Astrocyte of the hippocampus (primary cell): ENCODE measurements around the gene GDE1.

ENCODE experiments used
- DNase-seq: peaks from one replicate; pipeline ENCODE4 v3.0.0; 2011; ENCODE audit warnings: low read depth, low spot score

The GDE1 gene

DNA sequence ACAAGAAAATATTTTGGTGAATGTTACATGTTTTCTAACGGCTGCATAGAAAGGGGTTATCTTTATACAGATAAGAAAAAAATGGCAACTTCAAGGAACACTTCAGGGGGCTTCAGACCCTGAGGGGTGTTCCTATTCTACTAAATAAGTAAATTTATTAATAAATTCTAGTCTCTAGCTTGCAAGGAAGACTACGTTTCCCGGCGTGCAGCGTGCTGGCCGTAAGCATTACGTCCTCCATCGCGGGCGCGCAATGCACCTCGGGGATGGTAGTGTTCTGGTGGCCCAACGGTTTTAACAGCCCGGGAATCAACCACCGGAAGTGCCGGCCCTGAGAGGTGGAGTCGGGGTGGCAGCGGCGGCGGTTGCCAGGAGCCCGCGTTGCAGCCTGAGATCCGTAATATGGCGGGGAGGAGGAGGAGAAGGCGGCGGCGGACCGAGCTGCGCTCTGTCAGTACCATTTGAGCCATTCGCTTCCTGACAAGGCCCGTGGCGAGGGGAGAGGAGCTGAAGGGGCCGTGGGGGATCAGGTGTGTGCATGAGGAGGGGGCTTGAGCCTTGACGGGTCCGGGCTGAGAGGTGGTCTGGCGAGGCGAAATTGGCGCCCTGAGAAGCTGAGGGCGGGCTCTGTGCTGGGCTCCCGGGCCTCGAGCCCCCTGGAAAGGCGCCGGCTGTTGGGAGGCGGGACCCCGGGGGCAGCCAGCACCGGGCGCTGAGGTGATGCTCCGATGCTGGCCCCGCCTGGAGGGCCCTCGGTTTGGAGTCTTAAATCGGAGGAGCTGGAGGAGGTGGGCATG, 1.9 kb upstream of the GDE1 start, which contains the start of gene CCP110:
CCP110 (plus strand) TSS at position 384 of the 797 bp plus-strand sequence. CDS start 3,940 bp downstream, outside the sequence.
- DNase-seq: peak; percentile 98

DNA sequence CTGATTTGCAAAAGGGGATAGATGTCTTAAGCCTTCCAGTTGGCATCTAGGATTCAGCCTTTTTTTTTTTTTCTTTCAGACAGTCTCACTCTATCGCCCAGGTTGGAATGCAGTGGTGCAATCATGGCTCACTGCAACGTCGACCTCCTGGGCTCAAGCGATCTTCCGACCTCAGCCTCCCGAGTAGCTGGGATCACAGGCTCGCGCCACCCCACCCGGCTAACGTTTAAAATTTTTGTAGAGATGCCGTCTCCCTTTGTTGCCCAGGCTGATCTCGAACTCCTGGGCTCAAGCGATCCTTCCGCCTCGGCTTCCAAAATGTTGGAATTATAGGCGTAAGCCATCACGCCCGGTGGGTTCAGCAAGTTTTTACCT, 1.3 kb upstream of the GDE1 start:
- DNase-seq: no peak

DNA sequence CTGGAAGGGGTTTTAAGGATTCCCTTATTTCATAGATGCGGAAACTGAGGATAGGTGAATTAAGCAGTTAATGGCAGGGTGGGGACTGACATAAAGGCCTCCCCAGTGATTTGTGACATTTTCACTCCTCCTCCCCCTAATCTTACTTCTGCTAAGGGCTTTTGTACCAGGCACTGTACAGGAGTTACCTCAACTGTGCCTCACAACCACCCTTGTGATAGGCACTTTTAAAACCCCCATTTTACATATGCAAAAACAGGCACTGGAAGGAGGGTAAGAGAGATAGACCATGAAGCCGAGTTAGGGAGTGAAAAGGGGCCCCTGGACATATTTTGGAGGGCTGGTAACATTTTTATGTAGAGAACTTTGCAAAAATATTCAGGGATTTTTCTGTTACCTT, 862 bp upstream of the GDE1 start:
- no peak for DNase-seq

DNA sequence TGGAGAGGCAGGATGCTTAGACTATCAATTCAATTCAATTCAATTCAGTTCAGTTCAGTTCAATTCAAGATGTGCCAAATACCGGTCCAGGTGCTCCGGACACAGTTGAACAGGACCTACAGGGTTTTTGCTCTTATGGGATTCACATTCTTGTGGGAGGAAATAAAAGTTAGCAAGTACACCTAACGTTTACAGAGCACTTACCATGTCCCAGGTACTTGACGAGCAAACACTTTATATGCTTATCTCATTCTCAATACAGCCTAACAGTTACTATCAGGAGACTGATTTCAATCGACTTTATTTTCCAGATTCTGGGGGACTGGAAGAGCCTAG, 467 bp upstream of the GDE1 start:
- DNase-seq: no peak

DNA sequence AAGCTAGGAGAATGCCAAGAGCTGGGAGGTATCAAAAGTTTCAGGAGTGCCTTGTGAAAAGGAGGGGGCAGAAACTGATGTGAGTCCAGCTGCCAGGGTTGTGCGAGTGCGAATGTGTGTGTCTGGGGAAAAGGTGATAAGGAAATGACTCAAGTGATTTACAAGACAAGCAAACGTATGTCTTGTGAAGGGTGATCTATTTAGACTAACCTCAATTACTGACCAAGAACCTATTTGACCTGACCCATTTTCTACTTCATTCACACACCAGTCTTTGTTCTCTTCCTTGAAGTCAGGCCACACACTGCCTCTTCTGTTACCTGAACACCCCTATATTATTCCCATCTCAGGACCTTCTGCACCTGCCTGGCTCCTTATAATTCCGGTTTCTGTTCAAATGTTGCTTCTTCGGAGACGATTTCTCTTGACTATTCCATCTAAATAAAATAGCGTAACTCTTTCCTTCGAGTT, 1.0 kb downstream of the GDE1 start:
- peak; percentile 12 for DNase-seq

DNA sequence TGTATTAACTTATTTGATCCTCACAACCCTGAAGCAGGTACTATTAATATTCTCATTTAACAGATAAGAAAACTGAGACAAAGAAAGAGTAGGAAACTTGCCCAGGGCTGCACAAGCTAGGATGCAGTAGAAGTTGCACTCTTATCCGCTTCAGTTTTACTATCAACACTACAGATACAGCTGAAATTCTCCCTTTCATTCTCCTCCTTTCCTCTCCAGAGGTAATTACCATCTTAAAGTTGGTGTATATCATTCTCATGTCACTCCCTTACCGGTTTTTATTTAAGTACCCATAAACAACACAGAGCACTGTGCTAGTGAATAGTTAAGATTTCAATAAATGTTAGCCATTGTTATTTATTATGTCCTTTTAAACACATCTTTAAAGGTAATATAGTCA, 3.5 kb downstream of the GDE1 start:
- no peak for DNase-seq

DNA sequence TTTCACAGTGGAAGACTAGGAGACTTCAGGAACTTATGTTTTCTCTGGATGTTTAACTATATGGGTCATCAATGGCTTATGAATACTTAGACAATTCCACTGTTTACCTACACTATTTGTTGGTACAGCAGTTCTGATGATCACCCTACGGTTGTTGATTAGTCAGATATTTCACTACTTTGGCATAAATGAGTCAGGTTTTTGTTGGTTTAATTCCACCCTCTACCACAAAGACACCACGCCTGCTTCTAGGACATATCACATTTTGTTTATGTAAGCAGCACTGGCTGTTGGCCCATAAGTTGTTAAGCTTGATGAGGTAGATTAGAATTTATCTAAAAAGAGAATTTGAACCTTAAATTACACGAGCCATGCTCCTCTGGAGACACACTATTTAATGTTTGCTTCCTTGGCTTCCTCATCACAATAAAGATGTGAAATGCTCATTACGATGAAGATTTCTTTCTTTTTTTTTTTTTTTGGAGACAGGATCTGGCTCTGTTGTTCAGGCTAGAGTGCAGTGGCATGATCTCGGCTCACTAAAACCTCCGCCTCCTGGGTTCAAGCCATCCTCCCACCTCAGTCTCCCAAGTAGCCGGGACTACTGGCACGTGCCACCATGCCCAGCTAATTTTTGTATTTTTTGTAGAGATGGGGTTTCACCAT, 4.3 kb downstream of the GDE1 start:
- peak; percentile 56 for DNase-seq

DNA sequence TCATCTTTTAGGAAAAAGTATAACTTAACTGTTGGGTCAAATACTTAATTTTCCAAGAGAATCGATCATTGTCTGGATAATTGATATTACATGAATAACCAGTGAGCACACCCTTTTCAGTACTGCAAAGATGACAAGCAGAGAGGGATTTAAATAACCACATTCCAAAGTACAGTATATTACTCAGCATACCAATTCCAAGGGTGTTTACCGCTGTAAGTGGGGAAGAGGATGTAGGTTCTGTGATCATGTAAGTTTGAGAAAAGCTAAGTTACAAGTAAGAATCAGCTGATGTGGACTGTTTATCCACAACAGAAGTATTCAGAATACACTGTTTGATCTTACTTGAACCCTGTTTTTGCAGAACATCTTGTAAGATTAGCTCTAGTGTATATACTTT, 6.1 kb downstream of the GDE1 start:
- DNase-seq: no peak

DNA sequence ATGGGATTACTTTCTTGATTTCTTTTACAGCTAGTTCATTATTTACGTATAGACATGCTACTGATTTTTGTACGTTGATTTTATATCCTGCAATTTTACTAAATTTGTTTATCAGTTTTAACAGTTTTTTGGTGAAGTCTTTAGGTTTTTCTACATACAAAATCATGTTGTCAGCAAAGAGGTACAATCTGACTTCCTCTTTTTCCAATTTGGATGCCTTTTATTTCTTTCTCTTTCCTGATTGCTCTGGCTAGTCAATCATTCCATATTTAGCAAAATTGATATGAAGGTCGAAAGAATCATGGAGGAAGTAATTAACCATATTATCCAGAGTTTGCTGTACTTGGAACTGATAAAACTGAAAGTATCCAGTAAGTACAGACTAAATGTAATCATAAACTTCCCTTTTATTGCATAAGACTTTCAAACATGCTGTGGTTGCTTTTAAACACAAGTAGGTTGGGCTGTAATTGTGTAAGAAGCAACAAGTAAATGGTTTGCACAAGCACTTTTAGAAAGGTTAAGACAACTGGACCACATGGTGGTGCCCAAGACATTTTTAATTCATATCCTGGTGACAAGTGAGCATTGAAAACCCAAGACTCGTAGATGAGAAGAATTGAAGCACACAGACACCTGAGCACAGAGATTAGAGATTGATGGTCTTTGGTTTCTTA, 8.4 kb downstream of the GDE1 start:
- no peak for DNase-seq

DNA sequence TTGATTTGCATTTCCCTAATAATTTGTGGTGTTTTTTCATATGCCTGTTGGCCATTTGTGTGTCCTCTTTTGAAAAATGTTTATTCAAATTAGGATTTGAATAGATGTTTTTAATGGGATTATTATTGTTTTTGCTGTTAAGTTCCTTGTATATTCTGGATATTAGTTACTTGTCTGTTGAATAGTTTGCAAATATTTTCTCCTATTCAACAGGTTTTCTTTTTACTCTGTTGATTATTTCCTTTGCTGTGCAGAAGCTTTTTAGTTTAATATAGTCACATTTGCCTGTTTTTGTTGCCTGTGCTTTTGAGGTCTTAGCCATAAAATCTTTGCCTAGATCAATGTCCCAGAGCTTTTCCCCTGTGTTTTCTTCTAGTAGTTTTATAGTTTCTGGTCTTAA, 9.6 kb downstream of the GDE1 start:
- DNase-seq: no peak

DNA sequence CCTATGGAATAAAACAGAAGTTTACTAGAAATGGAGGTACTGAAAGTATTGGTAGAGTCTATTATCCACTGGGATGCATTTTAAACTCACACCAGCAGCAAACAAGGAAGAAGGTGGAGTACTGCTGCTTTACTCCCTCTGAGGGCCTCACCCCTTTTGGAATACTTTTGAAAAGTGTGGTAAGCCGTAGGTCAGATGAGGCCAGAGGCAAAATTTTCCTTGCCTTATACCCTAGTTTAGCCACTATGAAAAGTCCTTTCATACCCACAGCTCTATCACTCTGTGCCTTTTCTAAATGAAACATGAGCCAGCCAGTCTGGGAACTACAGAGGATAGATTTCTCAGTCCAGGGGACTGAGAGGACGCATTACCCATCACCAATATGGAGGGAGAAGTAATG, 14.0 kb downstream of the GDE1 start:
- DNase-seq: no peak

DNA sequence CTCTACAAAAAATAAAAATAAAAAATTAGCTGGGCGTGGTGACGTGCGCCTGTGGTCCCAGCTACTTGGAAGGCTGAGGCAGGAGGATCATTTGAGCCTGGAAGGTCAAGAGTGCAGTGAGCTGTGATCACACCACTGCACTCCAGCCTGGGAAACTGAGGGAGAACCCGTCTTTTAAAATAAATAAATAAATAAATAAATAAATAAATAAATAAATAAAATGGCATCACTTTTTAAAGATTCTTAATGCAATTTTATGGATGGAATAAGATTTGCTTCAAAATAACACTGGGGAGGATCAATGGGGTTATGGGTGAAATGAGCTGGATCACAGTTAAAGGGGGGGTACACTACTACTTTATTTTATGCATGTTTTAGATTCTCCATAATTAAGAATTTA, 14.9 kb downstream of the GDE1 start:
- DNase-seq: no peak

DNA sequence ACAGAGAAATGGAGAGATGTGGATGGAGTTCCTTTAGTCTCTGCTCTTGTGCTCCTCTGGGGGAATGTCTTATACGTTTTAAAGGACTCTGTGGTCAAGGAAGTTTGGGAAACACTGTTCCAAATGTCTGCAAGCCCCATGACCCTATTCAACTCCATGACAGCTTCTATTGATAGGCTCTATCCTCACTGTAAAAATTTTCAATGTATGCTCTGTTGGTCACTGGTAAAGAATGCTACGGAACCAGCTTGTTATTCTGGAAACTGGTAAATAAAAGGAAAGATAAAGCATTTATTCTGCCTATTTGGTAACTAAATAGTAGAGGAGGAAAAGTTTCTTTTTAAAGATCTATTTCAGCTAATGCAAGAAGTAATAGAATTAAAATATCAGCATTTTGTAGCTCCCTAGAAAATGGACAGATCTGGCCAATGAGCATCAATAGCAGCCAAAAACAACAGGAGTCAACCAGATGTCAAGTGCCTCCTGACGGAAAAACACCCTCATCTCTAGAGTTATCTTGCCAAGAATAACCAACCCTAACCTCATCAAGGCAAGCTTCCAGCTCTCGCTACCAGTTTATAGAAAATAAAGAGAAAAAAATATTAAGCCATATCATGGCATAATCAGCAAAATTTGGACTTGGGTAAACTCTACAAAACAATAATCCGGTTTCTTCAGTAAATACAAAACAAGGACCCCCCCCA, 16.1 kb downstream of the GDE1 start:
- DNase-seq: peak; percentile 86

DNA sequence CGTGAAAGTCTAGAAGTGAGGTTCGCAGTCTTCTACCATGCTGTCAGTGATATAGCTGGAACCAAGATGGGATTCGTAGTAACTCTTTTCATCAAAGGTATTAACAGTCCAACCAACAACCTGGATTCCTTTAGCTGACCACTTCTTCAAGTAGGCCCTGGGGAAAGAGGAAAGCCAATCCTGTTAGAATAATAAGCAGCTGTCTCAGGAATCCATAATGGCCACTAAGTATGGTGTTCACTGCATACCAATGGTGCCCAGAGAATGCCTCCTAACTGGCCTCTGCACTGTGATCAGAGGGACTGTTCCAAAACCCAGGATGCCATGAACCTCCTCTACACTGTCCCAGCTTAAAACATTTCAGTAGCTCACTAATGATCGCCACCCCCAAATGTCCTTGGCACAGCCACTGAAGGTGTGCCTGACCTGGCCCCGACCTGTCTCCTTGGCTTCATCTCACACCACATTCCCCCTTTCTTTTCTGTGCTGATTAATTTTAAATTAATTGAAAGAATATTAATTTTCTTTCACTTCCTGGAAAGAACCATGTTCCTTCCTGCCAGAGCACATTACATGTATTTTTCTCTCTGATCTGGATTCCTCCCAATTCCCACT, 18.3 kb downstream of the GDE1 start:
- DNase-seq: peak; percentile 27

DNA sequence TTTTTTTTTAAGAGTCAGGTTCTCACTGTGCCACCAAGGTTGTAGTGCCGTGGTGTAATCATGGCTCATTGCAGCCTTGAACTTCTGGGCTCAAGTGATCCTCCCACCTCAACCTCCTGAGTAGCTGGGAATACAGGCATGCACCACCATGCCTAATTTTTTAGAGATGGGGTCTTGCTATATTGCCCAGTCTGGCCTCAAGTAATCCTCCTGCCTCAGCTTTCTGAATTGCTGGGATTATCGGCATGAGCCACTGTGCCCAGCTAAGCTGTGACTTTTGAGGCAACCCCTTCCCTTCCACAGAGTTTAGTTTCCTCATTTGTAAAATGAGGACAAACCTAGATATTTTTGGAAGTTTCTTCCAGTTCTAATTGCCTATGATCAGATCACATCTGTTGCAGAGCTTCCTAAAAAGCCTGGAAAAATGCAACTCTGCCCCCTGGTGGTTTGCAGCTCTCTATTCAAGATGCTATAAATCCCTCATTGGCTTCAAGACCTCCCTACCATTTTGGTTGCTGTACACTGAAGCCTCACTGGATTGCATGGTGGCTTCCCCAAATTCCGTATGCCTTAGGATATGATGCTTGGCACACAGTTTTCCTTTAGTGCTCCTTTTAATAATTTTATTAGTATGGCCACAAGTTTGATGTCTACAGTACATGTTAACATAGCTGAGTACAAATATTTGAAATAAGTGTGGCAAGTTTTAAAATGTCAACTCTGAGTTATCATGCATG, 19.3 kb downstream of the GDE1 start:
- DNase-seq: peak; percentile 84

DNA sequence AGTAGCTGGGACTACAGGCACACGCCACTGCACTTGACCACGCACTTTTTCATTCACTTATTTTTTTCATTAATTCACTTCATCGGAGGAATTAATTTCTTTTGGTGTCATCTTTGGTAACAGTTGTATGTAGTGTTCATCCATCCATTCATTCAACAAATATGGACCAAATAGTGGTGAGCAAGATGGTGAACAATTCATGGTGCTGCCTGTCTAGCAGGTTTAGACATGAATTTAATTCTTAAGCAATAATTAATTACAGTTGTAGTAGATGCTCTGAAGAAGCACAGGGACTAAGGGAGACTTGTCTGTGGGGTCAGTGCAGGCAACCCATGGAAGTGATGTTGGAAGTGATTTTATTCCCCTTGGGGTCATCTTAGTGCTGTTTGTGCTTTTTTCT, 22.4 kb downstream of the GDE1 start:
- no peak for DNase-seq

DNA sequence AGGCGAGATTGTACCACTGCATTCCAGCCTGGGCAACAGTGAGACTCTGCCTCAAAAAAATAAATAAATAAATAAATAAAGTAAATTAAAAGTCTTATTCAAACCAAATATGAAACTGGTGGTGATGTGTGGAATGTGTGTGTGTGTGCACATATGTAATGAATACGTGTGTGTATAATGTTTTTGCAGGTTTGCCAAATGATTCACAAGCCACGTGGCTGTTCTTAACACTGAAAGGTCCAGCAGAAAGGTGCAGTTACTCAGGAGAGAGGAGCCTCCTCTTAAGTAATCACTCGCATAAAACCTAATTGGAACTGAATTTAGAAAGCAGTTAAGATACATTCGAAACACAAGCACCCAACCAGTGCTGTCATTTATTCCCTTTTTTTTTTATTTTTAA, 22.9 kb downstream of the GDE1 start:
- no peak for DNase-seq

DNA sequence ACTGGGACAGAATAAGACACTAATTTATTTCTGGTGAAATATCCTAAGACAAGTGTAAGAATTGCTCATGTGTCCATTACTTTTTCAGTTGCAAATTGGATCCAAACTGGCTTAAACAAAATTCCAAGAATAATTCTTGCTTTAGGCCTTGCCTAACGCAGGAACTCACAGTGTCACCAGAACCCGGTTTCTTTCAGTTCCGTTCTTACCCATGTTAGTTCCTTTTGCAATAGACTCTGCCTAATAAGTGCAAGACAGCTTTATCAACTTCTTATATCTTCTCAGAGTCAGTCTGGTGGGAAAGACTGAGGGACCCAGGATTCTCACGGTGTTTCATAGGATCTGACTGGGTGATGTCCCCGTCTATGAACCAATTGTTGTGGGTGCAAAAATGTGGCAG, 24.7 kb downstream of the GDE1 start:
- no peak for DNase-seq

DNA sequence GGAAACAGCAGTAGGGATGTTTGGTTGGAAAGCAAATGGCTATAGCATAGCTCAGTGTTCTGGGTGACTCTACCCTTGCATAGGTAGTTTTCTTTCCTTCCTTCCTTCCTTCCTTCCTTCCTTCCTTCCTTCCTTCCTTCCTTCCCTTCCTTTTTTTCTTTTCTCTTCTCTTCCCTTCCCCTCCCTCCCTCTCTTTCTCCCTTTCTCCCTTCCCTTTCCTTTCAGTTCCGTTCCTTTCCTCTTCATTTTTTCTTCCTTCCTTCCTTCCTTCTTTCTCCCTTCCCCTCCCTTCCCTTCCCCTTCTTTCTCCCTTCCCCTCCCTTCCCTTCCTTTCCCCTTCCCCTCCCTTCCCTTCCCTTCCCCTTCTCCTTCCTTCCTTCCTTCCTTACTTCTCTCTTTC, 31.3 kb downstream of the GDE1 start:
- DNase-seq: no peak

DNA sequence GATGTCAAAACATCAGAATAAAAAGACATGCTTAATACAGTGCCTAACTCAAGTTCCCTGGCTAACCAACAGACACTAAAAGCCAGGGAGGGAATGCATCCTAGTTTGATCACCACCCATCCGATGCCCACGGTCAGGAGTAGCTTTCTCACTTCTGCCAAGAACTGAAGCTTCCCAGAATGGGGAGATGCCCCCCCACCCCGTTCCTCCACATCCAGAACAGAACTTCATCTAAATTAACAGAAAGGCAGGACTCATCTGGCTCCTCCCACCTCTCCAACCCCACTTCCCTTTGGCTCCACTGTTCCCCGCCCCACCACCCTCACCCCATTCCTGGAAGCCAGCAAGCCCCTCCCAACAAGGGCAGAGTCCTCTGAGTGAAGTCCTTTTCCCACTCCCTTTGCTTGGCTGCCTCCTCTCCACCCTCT, 33.7 kb downstream of the GDE1 start:
- DNase-seq: no peak

DNA sequence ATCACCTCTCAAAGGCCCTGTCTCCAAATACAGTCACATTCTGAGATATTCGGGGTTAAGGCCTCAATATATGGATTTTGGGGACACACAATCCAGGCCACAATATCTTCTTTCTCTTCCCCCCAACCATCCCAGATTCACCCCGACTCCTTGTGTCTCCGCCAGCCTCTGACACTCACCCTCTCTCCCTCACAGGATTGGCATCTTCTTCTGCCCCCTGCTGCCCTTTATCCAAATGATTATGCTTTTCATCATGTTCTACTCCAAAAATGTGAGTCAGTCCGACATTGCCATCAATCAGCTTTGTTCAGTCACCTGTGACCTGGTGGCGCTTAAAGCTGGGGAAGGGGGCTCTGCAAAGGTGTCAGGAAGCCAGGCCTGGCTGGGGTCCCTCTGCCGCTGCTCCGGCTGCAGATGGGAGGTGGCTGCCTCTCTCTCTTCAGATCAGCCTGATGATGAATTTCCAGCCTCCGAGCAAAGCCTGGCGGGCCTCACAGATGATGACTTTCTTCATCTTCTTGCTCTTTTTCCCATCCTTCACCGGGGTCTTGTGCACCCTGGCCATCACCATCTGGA, 35.1 kb downstream of the GDE1 start:
- DNase-seq: no peak
